ENCODE measurements around the gene DIRAS1.
A peak's percentile ranks its signal among the peaks of the same experiment; 100 is the strongest.
"Not testable (repeated sequence)": the region's sequence is repeated elsewhere in the genome, so short reads cannot be mapped to it uniquely, and the experiment has no call there.

The DIRAS1 gene

DNA sequence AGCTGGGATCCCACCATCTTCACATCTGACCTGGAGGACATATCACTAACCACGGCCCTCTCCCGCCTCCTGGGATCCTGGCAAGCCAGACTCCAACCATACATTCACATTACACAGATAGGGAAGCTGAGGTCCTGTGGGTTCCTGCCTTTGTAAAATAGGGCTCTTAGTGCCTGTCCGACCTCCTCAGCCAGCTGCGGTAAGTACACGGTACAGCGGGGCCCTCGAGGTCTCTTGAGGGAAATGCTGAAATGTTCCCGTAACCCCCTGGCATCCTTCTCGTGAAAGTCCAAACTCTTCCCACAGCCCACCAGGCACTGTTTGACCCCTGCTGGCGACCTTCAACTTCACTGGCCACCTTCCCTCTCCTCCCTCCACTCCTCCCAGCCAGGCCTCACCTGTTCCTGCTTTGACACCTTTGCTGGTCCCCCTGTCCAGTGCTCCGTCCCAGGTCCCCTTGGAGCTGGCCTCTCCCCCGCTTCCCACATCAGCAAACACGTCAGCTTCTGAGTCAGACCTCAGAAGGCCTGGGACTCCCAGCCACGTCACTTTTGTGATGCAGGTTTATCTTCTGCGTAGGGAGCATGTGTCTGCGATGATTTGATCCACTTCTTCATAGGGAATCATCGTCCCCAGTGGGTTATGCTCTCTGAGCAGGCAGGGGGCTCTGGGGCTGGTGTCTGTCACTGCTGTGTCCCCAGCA is 9.8 kb downstream of the DIRAS1 start:
- DNase-seq (ENCODE audit: low spot score), result no peak

- no peak for DNase-seq (ENCODE audit: low spot score)
Observed at GRCh38 chr19:2706251-2706650, 14.9 kb downstream of the DIRAS1 start.

GRCh38 chr19:2703691-2704216 is 17.4 kb downstream of the DIRAS1 start:
- DNase-seq (ENCODE audit: low spot score), result no peak

DNA sequence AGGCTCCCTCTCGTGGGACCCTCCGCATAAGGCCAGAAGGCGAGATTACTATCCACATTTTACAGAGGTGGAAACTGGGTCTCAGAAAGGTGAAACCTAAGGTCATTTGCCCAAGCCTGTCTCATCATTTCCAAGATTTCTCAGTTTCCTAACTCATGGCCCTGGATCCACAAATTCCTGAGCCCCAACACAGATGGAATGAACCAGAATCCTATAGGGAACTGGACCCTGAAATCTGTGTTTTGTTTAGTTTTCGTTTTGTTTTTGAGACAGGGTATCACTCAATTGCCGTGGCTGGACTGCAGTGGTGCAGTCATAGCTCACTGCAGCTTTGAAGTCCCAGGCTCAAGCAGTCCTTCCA is 18.1 kb downstream of the DIRAS1 start:
- DNase-seq (ENCODE audit: low spot score), result no peak

DNA sequence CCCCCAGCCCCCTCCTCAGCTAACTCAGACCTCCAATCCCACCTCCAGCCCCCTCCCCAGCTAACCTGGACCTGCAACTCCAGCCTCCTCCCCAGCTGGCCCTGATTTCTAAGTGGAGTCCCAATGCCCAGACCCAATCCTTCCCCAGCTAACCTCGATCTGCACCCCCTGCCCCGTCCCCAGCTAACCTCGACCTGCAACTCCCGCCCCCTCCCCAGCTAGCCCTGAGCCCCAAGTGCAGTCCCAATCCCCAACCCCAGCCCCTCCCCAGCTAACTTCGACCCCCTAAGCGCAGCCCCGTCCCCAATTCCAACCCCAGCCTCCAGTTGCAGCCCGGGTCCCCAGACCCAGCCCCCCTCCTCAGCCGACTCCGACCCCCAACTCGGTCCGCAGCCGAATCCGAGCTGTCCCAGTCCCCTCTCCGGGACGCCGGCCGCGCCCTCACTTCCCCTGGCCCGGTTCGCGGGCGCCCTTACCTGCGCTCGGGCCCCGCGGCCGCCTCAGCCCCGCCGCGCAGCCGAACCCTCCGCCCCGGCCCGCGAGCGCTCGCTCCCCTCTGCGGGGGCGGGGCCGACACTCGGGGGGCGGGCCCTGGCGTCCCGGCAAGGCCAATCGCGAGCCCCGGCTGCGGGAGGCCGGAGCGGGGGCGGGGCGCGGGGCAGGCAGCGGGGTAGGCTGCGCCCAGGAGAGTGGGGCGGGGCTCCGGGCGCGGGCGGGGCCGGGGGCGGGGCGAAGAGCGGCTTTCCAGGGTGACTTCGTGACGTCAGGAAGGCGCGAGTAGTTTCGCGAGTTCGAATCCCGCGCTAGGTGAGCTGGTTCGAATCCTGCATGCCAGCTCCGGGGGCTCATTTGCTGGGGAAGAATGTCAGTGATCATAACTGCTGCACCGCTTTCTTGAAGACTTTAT is 18.7 kb downstream of the DIRAS1 start, which contains the start of gene GNG7:
Gene GNG7, minus strand, starts transcription at position 525 of the 907 bp plus-strand sequence. CDS start 182,006 bp downstream, outside the sequence.
- DNase-seq (ENCODE audit: low spot score), result peak; percentile 95

DNA sequence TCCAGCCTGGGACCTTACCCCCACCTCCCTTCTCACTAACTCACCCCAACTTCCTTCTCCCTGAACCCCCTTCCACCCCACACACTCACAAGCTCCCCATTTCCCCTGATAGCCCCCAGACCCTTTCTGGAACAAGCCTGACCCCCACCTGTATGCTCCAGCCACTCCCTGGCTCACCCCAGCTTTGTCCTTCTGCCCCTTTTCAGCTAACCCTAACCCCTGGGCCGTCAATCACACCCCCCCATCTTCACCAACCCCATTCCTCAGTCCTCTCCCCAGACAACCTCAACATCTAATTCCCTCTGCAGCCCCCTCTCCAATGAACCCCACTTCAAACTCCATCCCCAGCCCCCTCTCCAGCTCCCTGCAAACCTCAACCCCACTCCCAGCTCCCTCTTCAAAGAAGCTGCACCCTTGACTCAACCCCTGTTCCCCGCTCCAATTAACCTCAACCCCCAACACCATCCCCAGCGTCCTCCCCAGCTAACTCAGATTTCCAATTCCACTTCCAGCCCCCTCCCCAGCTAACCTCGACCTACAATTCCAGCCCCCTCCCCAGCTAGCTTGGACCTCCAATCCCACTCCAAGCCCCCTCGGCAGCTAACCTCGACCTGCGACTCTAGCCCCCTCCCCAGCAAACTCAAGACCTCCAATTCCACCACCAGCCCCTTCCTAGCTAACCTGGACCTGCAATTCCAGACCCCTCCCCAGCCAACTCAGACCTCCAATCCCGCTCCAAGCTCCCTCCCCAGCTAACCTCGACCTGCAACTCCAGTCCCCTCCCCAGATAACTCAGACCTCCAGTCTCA is 19.6 kb downstream of the DIRAS1 start:
- DNase-seq (ENCODE audit: low spot score), result no peak

DNA sequence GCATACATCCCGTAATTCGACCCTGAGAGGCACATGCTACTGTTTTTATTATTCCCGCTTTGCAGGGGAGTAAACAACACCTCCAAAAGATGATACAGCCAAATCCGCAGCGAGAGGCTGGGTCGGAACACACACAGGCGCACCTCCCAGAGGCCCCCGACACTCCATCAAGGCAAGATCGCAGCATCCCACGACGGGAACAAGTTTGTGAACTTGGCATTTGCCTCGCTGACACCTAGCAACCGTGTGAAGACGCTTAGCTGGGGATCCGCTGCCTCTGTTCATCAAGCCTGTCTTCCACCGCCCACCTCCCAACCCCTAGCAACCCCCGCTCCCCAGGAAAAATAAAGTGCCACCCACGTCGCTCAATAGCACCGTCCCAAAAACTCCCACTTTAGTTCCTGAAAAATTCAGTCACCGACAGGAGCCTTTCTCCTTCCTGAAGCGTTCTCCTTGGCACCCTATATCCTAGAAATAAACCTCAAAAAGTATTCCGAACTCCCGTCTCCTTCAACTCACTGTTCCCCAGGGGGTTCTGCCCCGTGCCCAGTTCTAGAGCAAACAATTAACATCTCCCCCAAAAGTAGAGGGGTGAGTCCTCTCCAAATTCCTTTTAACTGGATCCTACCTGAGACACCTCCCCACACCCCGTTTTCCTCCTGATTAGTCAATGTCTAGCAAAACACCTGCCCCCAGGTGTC is 20.4 kb downstream of the DIRAS1 start:
- no peak for DNase-seq (ENCODE audit: low spot score)

GRCh38 chr19:2699413-2700140 is 21.6 kb downstream of the DIRAS1 start:
- DNase-seq (ENCODE audit: low spot score), result no peak

- DNase-seq (ENCODE audit: low spot score), result no peak
Observed at GRCh38 chr19:2694196-2694595, 27.0 kb downstream of the DIRAS1 start.

DNA sequence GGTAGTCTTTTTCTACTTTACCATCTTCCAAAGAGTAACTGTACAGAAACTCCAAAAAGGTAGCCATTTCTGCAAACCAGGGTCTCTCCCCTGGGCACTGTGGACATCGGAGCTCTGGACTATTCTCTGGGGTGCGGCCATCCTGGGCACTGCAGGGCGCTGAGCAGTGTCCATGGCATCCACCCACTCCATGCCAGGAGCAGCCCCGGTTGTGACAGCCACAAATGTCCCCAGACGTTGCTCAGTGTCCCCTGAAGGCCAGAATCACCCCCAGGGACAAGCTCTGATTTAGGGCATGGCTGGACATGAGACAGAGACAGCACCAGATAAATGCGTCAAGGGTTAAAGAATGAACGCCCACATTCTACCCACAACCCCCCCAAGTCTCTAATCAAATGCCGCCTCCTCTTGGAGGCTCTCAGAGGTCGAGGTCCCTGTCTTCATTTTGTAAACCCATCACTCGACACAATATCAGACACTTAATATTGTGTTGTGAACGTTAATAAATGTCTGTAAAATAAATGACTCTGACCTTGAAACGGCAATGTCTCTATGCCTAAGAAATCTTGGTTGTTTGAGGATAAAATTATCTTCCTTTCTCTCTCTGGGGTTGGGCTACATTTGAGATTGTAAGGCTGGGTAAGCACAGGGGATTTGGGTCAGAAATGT is 27.5 kb downstream of the DIRAS1 start:
- no peak for DNase-seq (ENCODE audit: low spot score)

DNA sequence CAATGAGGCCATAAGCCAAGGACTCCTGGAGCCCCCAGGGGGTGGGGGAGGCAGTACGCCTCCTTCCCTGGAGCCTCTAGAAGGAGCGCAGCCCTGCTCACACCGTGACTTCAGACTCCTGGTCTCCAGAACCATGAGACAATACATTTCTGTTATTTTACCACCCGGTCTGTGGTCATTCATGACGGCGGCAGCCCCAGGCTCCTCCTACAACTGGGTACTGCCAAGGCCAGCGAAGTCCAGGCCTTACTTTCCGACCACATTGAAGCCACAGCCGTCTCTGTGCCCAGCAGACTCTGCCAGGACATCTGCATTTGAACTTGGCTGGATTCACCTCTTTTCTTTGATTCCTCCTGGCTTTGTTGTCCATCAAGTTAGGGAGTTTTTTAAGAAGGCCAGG is 29.2 kb downstream of the DIRAS1 start:
- no peak for DNase-seq (ENCODE audit: low spot score)

GRCh38 chr19:2690856-2691255 is 30.3 kb downstream of the DIRAS1 start:
- no peak for DNase-seq (ENCODE audit: low spot score)

- DNase-seq (ENCODE audit: low spot score), result no peak
Observed at GRCh38 chr19:2686360-2686759, 34.8 kb downstream of the DIRAS1 start.

DNA sequence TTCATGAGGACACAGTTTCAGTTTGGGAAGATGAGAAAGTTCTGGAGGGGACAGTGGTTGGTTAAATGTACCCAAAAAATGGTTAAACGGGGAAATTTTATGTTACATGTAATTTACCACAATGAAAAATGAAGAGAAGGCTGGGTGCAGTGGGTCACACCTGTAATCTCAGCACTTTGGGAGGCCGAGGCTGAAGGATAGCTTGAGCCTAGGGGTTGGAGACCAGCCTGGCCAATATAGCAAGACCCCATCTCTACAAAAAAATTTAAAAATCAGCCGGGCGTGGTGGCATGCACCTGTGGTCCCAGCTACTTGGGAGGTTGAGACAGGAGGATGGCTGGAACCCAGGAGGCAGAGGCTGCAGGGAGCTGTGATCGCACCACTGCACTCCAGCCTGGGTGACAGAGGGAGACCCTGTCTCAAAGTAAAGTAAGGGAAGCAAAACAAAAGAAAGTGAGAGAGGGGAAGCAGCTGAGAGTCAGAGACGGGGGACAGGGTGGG is 35.9 kb downstream of the DIRAS1 start:
- no peak for DNase-seq (ENCODE audit: low spot score)

DNA sequence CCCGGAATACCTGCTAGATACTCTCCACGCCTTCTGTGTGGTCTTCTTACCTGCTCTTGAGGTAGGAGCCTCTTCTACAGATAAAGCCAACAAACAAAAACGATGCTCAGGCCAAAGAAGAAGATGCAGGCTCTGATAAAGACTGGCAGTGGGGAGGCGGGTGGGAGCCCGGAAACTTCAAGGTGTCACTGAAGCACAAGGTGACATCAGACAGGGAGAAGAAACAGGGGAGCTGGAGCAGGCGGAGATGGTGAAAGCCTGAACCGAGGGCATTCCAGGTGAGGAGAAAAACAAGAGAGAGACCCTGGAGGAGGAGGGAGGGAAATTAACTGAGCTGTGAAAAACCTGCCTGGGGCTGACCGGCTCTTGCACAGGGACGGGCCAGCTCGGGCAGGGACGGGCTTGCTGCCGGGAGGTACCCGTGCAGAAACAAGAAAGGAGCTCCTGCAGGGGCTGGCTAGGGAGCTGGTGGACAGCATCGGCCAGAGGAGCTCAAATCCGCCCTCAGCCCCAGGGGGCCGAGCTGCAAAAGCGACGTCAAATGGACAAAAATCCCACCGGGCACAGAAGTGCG is 37.7 kb downstream of the DIRAS1 start:
- DNase-seq (ENCODE audit: low spot score), result no peak

DNA sequence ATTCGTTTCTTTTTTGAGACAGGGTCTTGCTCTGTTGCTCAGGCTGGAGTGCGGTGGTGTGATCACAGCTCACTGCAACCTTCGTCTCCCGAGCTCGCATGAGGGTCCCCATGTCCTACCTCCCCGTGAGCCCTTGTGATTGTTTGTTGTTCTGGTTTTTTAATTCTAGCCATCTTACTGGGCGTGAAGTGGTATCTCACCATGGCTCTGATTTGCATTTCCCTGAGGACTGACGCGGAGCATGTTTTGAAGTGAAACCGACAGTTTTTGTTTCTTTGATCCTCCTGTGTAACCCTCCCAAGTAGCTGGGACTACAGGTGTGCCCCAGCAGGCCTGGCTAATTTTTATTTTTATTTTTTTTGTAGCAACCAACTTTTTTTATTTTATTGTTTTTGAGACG is 40.4 kb downstream of the DIRAS1 start:
- DNase-seq (ENCODE audit: low spot score), result no peak

- no peak for DNase-seq (ENCODE audit: low spot score)
Observed at GRCh38 chr19:2679439-2679838, 41.7 kb downstream of the DIRAS1 start.

GRCh38 chr19:2678948-2679347 is 42.2 kb downstream of the DIRAS1 start:
- not testable (repeated sequence) for DNase-seq (ENCODE audit: low spot score)

DNA sequence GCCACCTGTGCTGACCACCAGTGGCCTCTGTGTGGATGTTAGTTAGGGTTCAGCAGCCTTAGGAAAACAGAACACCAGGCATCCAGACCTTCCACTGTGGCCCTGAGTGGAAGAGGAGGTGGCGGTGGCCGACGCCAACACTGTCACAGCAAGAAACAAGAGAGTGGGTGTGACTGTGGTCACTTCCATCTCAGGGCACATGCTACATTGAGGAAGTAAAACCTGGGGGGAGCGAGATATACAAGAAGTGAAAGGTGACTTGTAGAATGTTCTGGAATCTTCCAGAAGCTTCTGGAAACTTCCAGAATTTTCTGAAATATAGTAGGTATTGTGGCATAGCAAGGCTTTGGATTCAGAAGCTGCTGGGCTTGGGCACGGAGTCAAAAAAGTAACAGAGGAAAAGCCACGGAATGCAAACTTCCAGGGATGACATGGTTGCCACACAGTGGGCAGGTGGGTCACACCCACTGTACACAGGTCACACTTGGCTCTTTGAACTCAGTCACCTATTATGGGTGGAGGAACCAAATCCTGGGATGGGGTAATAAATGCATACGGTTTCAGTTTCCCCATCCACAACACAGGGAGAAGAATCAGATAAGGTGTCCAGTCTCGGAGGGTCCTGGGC is 43.0 kb downstream of the DIRAS1 start:
- DNase-seq (ENCODE audit: low spot score), result no peak

Measured in CD4-positive, alpha-beta T cell treated with Interleukin-6 at 100 ng/mL for 8 hours (primary cell).